K562 (cell line): ENCODE results near the gene PPP1R13B. TPM values are rescaled to one million over a fixed set of nuclear protein-coding genes. Genes with fewer than 3 reads are reported as not detected.

Experiments
- CBX5 ChIP-seq: IDR thresholded peaks from 2 replicates; pipeline ENCODE4 v1.6.1; 2014; ENCODE audit warnings: low read depth, borderline replicate concordance
- CEBPB ChIP-seq: fragments of 450-650 bp; IDR thresholded peaks from 2 replicates; pipeline ENCODE4 v1.6.1; 2016; ENCODE audit warnings: missing genetic modification characterization, missing compliant biosample characterization
- CHCHD3 ChIP-seq: fragments of 250-450 bp; sonication (Bioruptor Pico); IDR thresholded peaks from 2 replicates; pipeline ENCODE4 v2.1.2; 2022; ENCODE audit warnings: mild to moderate bottlenecking
- FOXP1 ChIP-seq: sonication (generic); formaldehyde crosslinking; IDR thresholded peaks from 2 replicates; pipeline ENCODE4 v1.8.0; 2022; ENCODE audit warnings: mild to moderate bottlenecking, missing genetic modification reagents
- GABPB1 ChIP-seq: sonication (generic); formaldehyde crosslinking; IDR thresholded peaks from 2 replicates; pipeline ENCODE4 v1.8.0; 2022; ENCODE audit warnings: mild to moderate bottlenecking, missing genetic modification reagents
- GTF3C2 ChIP-seq: IDR thresholded peaks from 3 replicates; pipeline ENCODE4 v1.6.1; 2011; ENCODE audit warnings: borderline replicate concordance, mild to moderate bottlenecking, moderate library complexity; ENCODE audit not compliant: insufficient read length; ENCODE audit errors: extremely low read depth
- HOMEZ ChIP-seq: fragments of 250-450 bp; sonication (Bioruptor Pico); IDR thresholded peaks from 2 replicates; pipeline ENCODE4 v1.4.0; 2020; ENCODE audit warnings: mild to moderate bottlenecking, moderate library complexity
- ID3 ChIP-seq, 2 experiments: fragments of 250-450 bp in 1 of 2; fragments of 450-650 bp in 1 of 2; sonication (Bioruptor Pico) in 1 of 2; IDR thresholded peaks; 2 replicates each; pipeline versions ENCODE4 v1.6.1 to v1.8.0; 2016 to 2021; ENCODE audit warnings: mild to moderate bottlenecking in 2 of 2, moderate library complexity in 2 of 2, missing compliant biosample characterization in 1 of 2, missing genetic modification characterization in 1 of 2
- IRF9 ChIP-seq: fragments of 450-650 bp; IDR thresholded peaks from 2 replicates; pipeline ENCODE4 v1.6.1; 2016; ENCODE audit warnings: missing biosample characterization, missing genetic modification characterization
- KAT2B ChIP-seq: IDR thresholded peaks from one replicate; pipeline ENCODE4 v1.6.1; 2012; ENCODE audit warnings: low read depth, mild to moderate bottlenecking, control low read depth, inconsistent platforms, low read length, moderate library complexity
- KDM1A ChIP-seq, 2 experiments: fragments of 450-650 bp; IDR thresholded peaks; 2 replicates each; pipeline ENCODE4 v1.6.1; 2016; ENCODE audit warnings: mild to moderate bottlenecking in 2 of 2
- KDM2B ChIP-seq: fragments of 250-450 bp; sonication (Bioruptor Pico); IDR thresholded peaks from 2 replicates; pipeline ENCODE4 v1.8.0; 2021; ENCODE audit warnings: mild to moderate bottlenecking, moderate library complexity
- MCM7 ChIP-seq, 2 experiments: fragments of 450-650 bp; IDR thresholded peaks; 2 replicates each; pipeline ENCODE4 v1.6.1; 2016 to 2018
- MED1 ChIP-seq: sonication (generic); formaldehyde crosslinking; IDR thresholded peaks from 2 replicates; pipeline ENCODE4 v1.8.1; 2023; ENCODE audit warnings: missing genetic modification reagents, borderline replicate concordance
- NCOA2 ChIP-seq, 2 experiments: fragments of 450-650 bp; IDR thresholded peaks; 2 replicates each; pipeline ENCODE4 v1.6.1; 2018; ENCODE audit warnings: mild to moderate bottlenecking in 2 of 2, moderate library complexity in 1 of 2; ENCODE audit not compliant: partially characterized antibody in 2 of 2
- NFIC ChIP-seq: fragments of 450-650 bp; IDR thresholded peaks from 2 replicates; pipeline ENCODE4 v1.6.1; 2017; ENCODE audit warnings: mild to moderate bottlenecking, inconsistent platforms
- POLR2AphosphoS5 ChIP-seq: IDR thresholded peaks from 2 replicates; pipeline ENCODE4 v1.6.1; 2011; ENCODE audit warnings: mild to moderate bottlenecking, low read depth, low read length, moderate library complexity; ENCODE audit not compliant: control insufficient read depth, insufficient read depth
- PRPF4 ChIP-seq: fragments of 200-400 bp; formaldehyde crosslinking; IDR thresholded peaks from one replicate; pipeline ENCODE4 v1.6.1; 2017; ENCODE audit warnings: low read length, low read depth, mild to moderate bottlenecking; ENCODE audit not compliant: insufficient read depth, poor library complexity, severe bottlenecking
- RB1 ChIP-seq: fragments of 450-650 bp; IDR thresholded peaks from 2 replicates; pipeline ENCODE4 v1.6.1; 2017; ENCODE audit warnings: low read depth, mild to moderate bottlenecking
- ZC3H8 ChIP-seq: fragments of 450-650 bp; IDR thresholded peaks from 2 replicates; pipeline ENCODE4 v1.6.1; 2017
- ZNF12 ChIP-seq: sonication (generic); formaldehyde crosslinking; IDR thresholded peaks from 2 replicates; pipeline ENCODE4 v1.4.0; 2020; ENCODE audit warnings: mild to moderate bottlenecking, missing genetic modification reagents
- ZNF431 ChIP-seq: sonication (generic); formaldehyde crosslinking; IDR thresholded peaks from 2 replicates; pipeline ENCODE4 v1.8.0; 2022; ENCODE audit warnings: mild to moderate bottlenecking, missing genetic modification reagents
- ZNF785 ChIP-seq: fragments of 250-450 bp; sonication (Bioruptor Pico); IDR thresholded peaks from 2 replicates; pipeline ENCODE4 v1.4.0; 2020; ENCODE audit warnings: mild to moderate bottlenecking
- polyA plus RNA-seq, 8 experiments: library from polyadenylated mRNA; depleted of rRNA in 4 of 8; stranded (reverse) in 5 of 8; unstranded in 3 of 8; fragments of >200 nt; fragmentation: Nextera tagmentation in 2 of 8; fragmentation: Illumina TruSeq in 1 of 8; extraction: Ambion mirVana in 2 of 8; extraction: Trizol in 1 of 8; gene quantifications; 2 replicates each; pipeline versions ENCODE4 v1.2.1 to v1.2.3, GENCODE V29; 2011 to 2014; ENCODE audit warnings: inconsistent platforms in 1 of 8, missing spikeins in 1 of 8
- total RNA-seq, 7 experiments: library from RNA; depleted of rRNA in 6 of 7; stranded (reverse); fragments of >200 nt in 6 of 7; fragmentation: Illumina TruSeq in 2 of 7; extraction: Trizol in 2 of 7; gene quantifications; 2 replicates each; pipeline versions ENCODE4 v1.2.1 to v1.2.3, GENCODE V29; 2011 to 2021; ENCODE audit warnings: low replicate concordance in 1 of 7

Gene PPP1R13B
- total and polyA plus RNA-seq, 9 of the 15 experiments (the other 6 are each of a cell fraction or from before 2014, with no cell fraction given), result 0.03 to 1.7 (median 0.15) TPM

GRCh38 chr14:103715052-103716000 is 132.0 kb downstream of the PPP1R13B start, which contains the start of the genes XRCC3 and ZFYVE21 (continued):
- TF ChIP-seq HOMEZ (CRISPR knock-in tag), result no peak
- TF ChIP-seq CEBPB (tag), result no peak
- TF ChIP-seq CHCHD3 (CRISPR knock-in tag), result no peak
- TF ChIP-seq MCM7 (IDR thresholded peaks at IDR 0.05), result no peak
- no peak for TF ChIP-seq NFIC
- no peak for TF ChIP-seq KAT2B
- TF ChIP-seq NCOA2 (IDR thresholded peaks at IDR 0.05; ENCODE audit: partially characterized antibody in 2 of 2), result no peak
- TF ChIP-seq GTF3C2, result no peak
- no peak for TF ChIP-seq ZNF431 (CRISPR knock-in tag)
- TF ChIP-seq MED1 (CRISPR knock-in tag), result no peak
- no peak for TF ChIP-seq KDM2B (CRISPR knock-in tag)
- no peak for TF ChIP-seq KDM1A (IDR thresholded peaks at IDR 0.05)
- TF ChIP-seq ZNF12 (CRISPR knock-in tag), result no peak
- TF ChIP-seq ZNF785 (CRISPR knock-in tag), result no peak
- no peak for TF ChIP-seq CBX5
- TF ChIP-seq IRF9 (tag), result no peak
- peak; percentile 59; the same call in 1 of the 2 replicates for TF ChIP-seq FOXP1 (CRISPR knock-in tag)
- no peak for TF ChIP-seq PRPF4
- no peak for TF ChIP-seq ID3 (CRISPR knock-in tag; IDR thresholded peaks at IDR 0.05)
- TF ChIP-seq ID3 (tag; IDR thresholded peaks at IDR 0.05), result peak; percentile 60; the same call in 1 of the 2 replicates
- peak; percentile 55 for TF ChIP-seq RB1
- TF ChIP-seq ZC3H8, result no peak
- TF ChIP-seq POLR2AphosphoS5, result peak; percentile 46; the same call in 1 of the 2 replicates
- peak; percentile 34; the same call in 1 of the 2 replicates for TF ChIP-seq GABPB1
